Activated CD8-positive, alpha-beta memory T cell treated with anti-CD3 and anti-CD28 coated beads, Interleukin-2, amount 50 U/mL, for 24 hours (primary cell): ENCODE measurements around the gene ZNF91.
"Not testable (repeated sequence)": the region's sequence is repeated elsewhere in the genome, so short reads cannot be mapped to it uniquely, and the experiment has no call there.

ENCODE experiments used
- DNase-seq: peaks from one replicate; pipeline ENCODE4 v3.0.0-alpha.2; 2020; ENCODE audit errors: extremely low read depth

Gene ZNF91

GRCh38 chr19:23318941-23319340, 76.3 kb downstream of the ZNF91 start:
- DNase-seq, result not testable (repeated sequence)

GRCh38 chr19:23318143-23318542, 77.1 kb downstream of the ZNF91 start:
- DNase-seq, result no peak

DNA sequence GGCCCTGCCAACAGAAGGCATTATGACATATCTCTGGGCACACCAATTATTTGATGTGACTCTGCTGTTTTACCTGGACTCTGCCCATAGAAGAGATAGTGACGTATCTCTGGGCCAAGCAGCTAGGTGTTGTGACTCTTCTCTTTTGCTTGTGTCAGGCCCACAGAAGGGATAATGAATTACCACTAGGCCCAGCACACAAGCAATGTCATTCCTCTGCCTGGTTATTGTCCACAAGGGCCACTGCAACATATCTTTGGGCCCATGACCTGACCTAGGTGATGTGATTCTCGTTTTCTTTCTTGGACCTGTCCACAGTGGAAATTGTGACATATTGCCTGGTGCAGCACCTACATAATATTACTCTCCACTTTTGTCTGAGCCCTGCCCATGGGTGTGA, 80.0 kb downstream of the ZNF91 start:
- DNase-seq, result no peak

DNA sequence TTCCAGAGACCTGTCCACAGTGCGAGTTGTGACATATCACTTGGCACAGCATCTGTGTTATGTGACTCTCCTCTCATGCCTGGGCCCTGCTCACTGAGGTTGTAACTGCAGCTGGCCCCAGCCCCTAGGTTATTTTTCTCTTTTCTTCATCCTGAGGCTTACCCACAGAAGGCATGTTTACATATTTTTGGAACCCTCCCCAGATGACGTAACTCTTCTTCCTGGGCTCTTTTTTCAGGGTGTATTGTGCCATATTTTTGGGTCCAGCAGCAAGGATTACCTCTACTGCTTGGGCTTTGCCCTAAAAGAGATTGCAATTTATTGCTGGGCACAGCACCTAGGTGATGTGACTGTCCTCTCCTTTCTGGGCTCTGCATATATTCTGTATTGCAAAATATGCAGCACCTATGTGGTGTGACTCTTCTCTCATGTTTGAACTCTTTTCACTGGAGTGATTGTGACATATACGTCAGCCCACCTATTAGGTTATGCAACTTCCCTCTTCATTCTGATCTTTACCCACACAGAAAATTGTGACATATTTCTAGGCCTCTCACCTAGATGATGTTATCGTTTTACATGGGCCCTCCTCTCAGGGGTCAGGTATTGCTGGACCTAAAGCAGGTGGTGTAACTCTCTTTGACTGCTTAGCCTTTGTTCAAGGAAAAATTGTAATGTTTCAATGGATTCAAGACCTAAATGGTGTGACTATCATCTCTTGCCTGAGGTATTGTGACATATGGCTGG, 80.6 kb downstream of the ZNF91 start:
- DNase-seq, result no peak

DNA sequence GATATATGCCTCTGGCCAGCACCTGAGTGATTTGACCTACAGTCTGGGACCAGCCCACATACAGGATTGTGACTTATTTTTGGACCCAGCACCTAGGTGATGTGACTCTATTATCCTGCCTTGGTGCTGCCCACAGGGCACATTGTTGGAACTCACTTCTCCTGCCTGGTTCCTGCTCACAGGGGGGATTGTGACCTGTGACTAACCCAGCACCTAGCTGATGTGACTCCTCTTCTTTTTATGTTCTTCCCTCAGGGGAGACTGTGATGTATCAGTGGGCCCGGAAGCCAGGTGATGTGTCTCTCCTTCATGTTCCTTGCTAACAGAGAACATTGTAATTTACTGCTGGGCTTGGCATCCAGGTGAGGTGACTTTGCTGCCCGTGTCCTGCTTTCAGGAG, 82.1 kb downstream of the ZNF91 start:
- DNase-seq, result no peak

- no peak for DNase-seq
Measured at GRCh38 chr19:23312515-23312914, 82.8 kb downstream of the ZNF91 start.

GRCh38 chr19:23311551-23311950, 83.7 kb downstream of the ZNF91 start:
- DNase-seq, result no peak

DNA sequence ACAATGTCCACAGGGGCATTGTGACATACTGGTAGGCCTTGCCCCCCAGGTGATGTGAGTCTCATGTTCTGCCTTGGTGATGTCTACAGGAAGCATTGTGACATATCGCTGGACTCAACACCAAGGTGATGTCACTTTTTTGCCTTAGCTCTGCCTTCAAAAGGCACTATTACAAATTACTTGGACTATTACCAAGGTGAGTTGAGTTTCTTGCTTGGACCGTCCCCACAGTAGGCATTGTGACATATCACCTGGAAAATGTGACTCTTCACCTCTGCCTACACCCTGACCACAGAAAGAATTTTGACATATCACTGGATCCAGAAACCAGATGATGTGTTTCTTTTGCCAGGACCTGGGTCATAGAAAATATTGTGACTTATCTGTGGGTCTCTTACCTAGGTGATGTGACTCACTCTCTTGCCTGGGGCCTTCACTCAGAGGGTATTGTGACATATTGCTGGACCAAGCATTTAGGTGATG, 84.5 kb downstream of the ZNF91 start:
- no peak for DNase-seq

DNA sequence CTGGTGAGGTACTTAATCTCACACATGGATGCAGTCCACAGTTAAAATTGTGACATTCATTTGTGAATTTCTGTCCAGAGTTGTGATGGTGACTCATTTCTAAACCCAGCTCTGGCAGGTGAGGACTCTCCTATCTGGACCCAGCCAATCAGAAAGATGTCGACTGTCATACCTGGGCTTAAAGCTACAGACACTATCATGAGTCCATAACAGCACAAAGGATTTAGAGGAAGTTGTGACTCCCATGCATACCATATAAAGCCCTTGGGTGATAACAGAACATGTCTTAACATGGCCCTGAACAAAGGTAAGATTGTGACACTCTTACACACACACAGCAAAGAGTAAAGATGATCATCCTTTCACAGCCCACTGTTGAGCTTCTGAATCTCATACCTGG, 85.3 kb downstream of the ZNF91 start:
- no peak for DNase-seq

DNA sequence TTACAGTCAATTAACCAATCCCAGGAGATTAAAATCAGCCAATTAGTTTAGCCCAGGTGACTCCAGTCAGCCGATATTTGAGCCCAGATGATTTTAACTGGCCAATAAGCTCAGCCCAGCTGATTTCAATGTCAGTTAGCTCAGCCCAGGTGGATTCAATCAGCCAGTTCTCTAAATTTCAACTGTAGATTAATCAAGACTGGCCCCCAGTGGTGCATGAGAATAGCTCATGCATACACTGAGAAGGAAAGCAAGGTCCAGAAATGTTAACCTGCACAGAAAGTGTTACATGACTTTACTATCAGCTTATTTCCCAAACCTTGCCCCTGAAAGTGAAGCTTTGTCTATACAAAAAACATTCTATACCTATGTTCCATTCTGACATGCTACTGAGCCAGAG, 89.7 kb downstream of the ZNF91 start:
- DNase-seq, result no peak

DNA sequence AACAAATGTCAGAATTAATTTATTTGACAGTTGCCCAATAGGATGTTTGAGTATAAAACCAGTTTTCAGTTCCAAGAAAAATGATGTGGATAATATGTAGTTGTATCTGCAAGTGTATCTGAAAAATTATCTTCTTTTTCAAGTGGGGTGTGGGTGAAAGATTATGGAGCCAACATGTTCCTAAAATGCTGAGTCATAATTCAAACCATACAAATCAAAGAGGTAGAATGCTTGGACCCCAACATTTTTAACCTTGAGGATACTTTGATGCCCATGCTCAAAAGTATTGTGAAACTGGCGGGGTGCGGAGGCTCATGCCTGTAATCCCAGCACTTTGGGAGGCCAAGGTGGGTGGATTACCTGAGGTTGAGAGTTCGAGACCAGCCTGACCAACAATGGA, 91.0 kb downstream of the ZNF91 start:
- no peak for DNase-seq

DNA sequence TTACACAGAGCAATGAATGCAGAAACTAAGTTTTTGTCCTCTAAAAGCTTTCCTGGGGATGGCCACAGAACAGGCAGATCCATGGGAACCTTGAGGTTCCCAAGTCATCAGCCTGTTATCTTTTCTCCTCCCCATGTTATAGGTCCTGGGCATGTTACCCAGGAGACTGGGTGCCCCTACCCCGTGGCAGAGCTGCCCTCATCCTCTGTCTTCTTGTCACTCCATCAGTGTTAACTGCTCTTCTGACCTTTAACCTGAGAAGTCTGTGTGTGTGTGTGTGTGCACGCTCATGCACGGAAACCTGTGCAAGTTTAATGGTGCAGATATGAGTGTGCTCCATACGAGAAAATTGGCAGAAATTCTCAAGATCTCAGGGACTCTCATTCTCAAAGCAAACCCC, 101.1 kb downstream of the ZNF91 start:
- DNase-seq, result no peak

- DNase-seq, result not testable (repeated sequence)
Measured at GRCh38 chr19:23289966-23290365, 105.3 kb downstream of the ZNF91 start.
